HG03469 (cell line): Measurements from ENCODE around the gene GSAP.

Experiments
- ATAC-seq: cut with Tn5 transposase; IDR thresholded peaks from one replicate; pipeline ENCODE4 v1.9.1; 2021; ENCODE audit warnings: mild to moderate bottlenecking, moderate library complexity, moderate number of reproducible peaks; ENCODE audit not compliant: unreplicated experiment

GSAP gene

DNA sequence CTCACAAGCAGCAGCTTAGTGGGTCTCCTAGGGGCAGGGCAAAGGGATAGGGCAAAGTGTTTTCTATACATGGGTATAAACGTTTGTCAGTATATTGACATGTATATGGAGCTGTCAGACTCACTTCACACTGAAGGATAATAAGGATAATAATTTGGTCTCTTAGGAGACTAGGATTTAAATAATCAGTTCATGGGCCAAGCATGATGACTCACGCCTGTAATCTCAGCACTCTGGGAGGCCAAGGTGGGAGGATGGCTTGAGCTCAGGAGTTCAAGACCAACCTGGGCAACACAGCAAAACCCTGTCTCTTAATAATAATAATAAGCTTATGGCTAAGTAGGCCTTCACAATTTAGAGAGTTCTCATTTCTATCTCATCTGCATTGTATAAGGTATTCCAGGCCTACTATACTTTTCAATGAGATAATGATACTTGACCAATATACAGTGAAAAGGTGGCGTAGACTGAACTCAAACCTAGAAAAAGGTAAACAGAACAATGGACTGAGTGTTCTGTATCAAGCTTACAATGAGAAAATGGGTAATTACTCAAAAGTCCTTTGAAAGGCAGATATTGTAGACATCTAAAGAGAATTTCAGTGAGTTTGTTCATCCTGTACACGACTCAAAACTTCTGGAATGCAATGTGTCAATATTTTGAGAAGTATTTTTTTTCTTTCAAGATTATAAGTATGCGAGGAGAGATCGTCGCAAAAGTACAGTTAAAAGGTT is 7.0 kb downstream of the GSAP start:
- ATAC-seq: no peak

DNA sequence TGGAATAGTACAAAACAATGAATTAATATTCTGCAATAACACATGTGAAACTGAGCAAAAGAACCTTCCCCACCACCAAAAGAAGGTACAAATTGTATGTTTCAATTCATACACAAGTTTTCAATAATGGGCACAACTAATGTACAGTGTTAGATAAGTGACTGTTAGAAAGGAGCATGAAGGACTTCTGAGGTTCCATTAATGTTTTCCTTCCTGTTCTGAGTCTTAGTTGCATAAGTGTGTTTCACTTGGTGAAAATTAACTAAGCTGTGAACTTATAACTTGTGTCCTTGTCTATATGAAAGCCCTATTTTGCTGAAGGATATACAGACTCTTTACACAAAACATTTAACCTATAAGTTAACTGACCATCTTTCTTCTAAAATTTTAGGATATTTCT is 8.2 kb downstream of the GSAP start:
- no peak for ATAC-seq

DNA sequence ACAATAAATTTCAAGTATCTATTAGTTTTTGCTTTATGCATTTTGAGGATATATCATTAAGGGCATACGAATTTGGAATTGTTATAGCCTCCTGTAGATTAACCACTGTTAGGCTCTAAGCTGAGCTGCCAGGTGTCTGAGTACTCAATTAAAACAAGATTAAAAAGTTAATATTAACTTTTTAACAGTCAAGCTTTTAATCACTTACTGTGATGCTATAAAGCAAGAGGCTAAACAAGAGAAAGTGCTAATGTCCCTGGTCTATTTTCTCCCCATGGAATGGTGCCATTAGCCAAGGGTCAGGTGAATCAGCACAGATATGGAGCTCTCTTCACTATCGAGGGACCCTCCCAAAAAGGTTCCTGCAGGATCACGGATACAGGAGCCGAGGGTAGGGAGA is 9.7 kb downstream of the GSAP start:
- no peak for ATAC-seq

DNA sequence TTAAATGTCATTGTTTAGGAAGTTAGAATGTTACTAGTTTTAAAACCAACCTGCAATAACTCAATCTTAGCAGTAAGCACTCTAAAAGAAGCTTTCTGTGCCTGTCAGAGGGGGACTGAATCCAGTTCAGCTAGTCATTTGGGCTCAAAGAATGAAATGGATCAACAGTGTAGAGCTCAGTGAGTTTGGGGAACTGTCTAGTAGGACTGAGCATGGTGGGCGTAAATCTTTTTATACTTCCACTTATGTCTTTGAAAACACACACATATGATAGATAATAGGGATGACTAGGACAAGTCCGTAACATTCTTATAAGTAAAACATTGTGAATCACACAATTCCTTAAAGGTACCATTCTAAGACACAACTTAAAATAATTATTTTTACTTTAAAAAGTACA is 11.5 kb downstream of the GSAP start:
- no peak for ATAC-seq

DNA sequence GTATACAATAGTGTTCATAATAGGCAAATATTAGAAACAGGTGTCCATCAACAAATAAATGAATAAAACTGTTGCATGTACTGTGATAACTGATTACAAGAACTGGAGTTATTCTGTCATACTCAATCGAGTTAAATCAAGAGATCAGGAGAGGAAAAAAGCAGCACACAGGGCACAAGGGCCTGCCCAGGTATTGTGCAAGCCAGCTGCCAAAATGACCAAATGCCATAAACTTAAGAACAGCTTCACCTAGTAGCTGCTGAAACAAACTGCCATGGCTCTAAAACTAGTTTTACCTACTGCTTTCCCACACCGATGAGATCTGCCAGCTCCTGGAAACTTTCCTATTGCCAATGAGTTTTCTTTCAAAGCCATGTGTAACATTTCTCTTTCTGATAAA is 12.2 kb downstream of the GSAP start:
- ATAC-seq: no peak

DNA sequence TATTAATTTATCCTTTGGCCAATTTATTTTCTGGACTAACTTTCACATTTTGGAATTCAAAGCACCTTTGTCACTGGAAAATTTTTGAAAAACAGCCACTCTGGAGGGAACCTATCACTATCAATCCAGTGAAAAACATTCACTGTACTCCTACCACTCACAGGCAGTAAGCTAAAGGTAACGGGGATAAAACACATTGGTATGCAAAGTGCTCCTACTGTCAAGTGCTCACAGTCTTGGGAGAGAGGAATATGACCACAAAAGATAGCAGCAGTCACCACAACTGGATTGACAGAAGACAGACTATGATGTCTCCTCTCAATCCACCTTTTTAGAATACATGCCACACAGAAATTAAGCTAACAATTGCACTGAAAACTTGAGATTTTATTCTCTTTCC is 13.3 kb downstream of the GSAP start:
- no peak for ATAC-seq

DNA sequence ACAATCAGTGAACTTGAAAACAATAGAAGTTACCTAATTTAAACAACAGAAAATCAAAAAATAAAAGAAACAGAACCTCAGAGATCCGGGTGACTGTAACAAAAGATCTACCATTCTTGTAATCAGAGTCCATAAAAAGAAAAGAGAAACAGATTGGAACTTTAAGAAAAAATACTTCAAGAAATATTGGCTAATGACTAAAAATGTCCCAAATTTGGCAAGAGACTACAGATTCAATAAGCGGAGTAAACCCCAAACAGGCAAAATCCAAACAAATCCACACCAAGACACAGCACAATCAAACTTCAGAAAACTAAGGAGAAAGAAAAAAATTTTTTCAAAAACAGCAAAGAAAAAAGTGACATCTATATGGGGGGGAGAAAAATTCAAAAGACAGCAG is 15.1 kb downstream of the GSAP start:
- ATAC-seq: no peak

DNA sequence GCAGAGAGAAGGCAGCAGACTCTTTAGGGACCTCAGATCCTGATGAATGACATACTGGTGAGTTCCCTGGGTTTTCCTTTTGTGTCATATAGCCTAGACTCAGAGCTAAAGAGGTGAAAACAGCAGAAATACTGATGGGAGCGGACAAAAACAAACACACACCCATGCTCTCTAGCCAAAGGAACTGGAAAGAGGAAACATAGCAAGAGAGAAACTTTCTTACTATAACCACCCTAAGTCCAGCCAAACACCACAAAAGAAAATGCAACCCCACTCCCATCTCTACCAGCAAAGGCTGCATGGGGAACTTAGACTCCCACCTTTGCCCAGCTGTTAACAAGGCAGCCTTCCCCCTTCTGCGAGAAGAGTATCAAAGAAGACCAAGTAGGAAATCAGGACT is 16.3 kb downstream of the GSAP start:
- ATAC-seq: no peak

DNA sequence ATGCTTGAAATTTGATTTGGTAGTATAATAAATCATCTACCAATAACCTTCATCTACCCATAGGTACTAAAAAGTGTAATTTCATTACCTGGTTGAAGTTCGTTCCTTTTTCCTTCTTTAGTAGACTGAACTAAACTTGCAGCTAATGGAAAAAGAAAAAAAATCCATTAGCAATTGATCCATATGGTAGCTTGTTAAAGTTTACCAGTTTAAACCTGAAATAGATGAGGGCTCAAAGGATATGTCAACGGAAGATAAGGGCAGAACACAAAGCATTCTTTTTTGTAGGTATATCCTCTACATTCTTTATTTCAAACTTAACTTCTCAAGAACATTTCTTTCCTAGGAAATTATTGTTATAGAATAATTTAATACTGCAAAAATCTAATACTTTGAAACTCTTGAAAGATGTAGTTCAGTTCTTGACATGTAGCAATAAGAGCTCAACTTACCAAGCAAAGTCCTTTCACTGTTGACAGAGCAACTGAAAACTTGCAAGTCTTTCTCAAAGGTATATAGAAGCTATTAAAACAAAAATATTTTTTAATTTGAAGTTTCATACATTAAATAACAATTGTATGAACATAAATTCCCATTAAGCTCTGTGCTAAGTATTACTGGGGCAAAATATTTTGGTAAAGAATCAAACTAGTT is 19.1 kb downstream of the GSAP start:
- no peak for ATAC-seq

DNA sequence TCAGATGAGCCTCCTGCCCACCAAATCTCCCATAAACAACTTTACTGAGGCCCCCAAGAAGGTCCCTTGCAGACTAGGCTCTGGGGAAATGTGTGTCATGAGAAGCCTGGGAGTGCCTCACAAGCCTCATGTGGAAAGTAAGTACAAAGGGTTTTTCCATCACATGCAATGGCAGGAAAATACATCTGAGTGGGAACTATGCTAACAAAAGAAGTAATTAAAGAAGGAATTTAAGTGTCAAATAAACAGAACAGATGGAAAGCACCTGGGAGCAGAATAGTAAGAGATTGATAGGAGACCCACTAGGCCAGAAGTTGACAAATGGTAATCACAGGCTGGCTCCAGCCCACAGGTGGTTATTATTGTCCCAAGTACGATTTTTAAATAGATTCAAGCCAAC is 20.5 kb downstream of the GSAP start:
- no peak for ATAC-seq

DNA sequence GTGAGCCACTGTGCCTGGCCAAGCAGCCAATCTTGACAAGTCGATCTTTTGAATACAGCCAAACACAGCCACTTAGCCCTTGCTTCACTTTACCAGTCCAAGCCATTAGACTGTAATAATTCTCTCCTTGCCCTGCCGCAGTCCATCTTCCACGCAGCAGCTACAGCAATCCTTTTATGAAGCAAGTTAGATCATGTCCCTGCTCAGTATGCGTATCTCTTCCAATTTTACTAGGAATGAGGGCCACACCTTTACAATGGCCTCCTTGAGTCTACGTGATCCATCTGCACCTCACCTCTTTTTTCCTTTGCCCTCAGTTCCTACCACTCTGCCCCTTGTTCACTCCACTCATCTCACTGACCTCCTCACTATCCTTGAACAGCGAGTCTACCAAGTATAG is 22.2 kb downstream of the GSAP start:
- no peak for ATAC-seq

DNA sequence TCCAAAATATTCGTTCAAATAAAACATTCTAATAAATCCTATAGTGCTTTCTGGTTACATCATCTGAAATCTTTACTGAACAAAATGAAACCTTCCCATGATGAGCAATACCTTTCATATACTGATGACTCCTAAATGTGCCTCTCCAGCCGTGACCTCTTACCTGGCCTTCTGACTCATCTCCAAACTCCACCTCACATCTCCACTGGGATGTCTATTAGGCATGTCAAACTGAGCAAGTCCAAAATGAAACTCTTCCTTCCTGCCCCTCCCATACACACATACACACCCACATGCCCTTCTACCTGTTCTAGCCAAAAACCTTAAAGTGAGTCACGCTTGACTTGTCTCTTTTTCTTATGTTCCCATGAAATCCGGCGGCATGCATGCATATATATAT is 22.9 kb downstream of the GSAP start:
- peak; percentile 95 for ATAC-seq

DNA sequence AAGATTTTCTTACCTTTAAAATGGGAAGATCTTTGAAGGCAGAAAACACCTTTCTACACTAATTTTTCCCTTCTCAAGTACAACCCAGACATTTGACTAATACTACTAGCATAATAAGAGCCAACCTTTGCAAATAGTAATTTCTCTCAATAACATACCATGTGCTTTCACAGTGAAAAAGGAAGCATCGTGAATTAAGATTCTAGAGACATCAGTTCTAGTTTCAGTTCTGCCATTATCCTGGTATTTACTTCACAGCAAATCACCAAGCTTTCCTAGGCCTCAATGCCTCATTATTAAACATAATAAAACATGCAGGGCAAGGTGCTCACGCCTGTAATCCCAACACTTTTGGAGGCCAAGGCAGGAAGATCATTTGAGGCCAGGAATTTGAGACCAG is 24.9 kb downstream of the GSAP start:
- peak; percentile 36 for ATAC-seq

DNA sequence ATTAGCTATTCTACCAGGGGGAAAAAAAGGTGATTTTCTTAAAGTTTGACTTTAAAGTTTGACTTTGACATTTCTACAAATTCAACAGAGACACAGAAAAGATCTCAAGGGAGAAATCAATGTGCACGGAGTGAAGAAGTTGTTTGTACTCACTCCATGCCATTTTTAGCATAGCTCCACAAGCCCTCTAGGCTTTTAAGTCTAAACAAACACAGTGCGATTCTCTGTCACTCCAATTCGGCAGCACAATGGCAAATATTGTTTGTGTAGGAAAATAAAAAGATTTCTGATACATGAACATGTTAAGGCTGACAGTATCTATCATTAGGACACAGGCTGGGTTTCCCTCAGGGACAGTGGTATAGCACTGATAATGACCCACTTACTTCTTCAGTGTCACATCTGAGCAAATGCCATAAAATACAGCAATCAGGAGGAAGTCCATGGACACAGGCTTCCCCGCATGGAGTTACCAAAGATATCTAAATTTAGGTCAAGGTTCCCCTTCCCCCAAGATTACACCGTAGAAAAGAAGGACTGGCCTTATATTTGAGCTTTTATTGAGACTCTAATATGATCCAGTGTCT is 28.0 kb downstream of the GSAP start:
- no peak for ATAC-seq

DNA sequence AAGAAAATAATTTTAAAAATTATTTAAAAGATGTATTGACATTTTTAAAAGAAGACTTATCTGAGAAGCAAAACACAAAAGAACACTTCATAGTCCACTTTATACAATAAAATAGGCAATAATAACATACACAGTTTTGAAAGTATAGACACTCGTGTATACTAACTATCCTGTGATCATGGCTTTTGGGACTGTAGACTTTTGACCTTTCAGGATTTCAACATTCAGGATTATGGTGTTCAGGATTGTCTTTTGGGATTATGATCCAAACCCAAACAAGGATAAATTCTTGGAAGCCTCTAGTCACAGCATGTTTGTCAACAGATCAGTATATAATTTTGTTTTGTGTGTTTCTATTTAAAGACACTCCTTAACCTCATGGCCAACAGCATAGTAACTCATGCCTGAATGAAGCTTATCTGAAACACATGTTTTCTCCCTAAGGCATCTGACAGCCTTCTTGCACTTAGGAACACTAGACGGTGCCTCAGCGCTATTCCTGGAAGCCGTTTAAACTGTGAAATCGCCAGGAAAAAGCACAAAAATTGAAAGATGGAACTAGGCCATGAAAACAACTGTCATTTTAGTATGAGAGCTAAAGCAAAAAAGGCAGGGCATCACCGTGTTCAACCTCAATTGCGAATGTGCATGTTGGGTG is 29.9 kb downstream of the GSAP start:
- ATAC-seq: no peak

DNA sequence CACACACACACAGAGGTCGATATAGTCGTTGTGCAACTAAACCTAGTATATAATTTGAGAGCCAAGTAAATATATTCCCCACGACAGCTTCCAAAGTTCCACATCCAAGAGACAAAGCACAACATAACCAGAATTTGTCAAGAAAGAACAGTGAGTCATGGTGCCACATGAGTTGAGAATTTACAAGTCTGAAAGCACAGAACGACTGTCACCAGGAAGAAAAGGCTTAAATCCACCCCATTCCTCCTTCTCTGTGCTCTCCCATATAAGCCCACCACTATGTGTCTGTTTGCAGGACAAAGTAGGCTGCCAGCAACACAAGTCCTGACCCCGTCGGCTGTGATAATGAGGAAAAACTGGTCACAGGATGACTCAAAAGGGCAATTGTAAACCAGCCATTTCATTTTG is 32.8 kb downstream of the GSAP start:
- ATAC-seq: no peak

DNA sequence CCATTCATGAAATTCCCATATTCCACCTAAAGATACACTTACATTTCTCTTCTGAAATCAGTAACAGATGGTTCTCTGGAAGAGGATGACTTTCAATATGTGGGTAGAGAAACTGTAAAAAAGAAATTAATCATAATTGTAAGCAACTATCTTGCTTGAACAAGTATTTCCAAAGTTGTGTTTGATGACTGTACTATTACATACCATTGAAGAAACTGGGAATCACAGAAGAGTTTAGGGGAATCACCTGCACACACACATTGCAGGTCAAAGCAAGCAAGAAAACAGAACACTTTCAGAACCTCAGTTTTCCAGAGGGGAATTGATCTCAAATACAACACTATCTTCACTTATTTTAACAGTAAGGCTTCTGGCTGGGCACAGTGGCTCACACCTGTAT is 33.6 kb downstream of the GSAP start:
- ATAC-seq: no peak

DNA sequence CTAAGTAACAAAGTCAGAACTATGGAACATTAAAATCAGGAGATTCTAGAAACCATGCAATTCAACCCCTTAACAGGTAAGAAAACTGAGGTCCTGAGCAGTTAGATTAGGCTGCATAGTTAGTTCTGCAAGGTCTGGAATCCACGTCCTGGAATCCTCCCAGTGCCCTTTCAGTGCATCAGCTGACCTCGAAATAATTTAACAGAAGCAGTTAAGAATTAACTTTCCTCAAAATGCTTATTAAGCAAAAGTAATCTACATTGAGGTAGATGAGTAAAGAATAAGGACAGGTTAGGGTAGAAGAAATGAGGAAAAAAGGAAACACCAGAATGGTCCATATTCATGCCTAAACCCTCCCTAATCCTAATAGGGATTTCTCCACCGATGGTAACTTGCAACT is 37.6 kb downstream of the GSAP start:
- ATAC-seq: no peak

DNA sequence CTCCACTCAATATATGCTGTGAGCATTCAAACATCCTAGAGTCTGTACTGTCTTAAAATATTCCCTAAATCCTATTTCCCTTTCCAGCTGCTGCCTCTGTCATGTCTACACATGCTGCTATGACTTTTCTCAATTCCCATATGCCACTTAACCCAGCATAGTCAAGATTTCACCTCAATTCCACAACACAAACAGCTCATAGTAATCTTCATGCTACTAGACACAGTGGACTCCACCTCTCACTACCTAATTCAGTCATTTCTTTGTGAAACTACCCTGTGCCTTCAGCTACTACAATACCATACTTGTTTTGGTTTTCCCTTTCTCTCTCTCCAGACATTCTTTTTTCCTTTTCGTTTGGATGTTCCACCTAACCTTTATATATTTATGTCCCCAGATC is 45.5 kb downstream of the GSAP start:
- peak; percentile 67 for ATAC-seq

DNA sequence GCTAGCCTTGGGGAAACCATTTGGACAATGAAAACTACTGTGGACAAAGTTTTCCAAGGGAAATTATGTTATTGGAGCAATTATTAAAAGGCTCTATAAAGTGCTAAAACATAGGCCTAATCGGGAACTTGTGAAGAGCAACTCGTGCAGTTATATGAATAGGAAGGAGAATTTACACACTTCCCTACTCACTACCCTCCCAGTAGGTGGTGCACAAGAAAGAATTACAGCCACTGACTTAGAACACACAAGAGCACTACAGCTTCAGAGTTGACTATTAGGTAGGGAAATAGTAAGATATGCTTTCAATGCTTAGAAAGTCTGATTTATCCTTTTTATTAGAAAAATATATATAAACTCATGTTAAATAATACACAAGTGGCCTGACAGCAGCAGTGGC is 47.2 kb downstream of the GSAP start:
- no peak for ATAC-seq

DNA sequence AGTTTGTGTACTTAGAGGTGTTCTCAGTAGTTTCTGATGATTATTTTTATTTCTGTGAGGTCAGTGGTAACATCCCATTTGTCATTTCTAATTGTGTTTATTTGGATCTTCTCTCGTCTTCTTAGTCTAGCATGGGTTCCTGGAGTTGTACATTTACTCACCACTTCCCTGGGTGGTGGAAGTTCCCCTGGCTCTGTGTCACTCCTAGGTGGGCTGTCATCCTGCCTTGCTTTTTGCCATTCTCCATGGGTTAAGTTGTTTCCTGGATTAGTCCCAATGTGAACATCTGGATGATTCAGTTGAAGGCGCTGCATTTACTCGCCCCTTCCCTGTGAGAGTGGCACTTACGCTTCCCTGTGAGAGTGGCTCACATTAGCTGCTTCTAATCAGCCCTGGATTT is 48.2 kb downstream of the GSAP start:
- no peak for ATAC-seq

DNA sequence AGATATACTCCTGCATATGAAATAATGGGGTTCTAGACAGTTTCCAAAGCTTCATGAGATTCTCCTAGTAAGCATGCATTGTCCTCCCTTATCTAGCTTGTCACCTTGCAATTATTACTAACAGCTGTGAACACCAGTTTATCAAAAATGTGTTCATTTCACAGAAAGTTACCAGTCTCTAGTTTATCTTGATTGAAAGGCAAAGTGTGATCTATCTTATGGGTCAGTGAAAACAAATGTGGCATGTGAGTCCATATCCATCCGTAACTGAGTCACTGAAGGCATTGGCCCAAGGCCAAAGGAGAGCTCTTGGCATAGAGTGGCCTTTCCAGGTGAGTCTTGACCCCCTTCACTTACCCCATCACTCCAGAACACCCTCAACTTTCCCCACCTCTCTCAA is 53.2 kb downstream of the GSAP start:
- no peak for ATAC-seq
